Medulla oblongata (tissue), 1 donor: Measurements from ENCODE around the gene TAS2R1.
"Not testable (repeated sequence)": the region's sequence is repeated elsewhere in the genome, so short reads cannot be mapped to it uniquely, and the experiment has no call there.

Source experiments
- DNase-seq: peaks from one replicate; pipeline ENCODE4 v3.0.0-alpha.2; 2015; ENCODE audit errors: extremely low spot score

TAS2R1 gene

GRCh38 chr5:9622971-9623421, 7.2 kb downstream of the TAS2R1 start:
- DNase-seq: no peak

- DNase-seq: no peak
Measured at GRCh38 chr5:9621379-9621903, 8.7 kb downstream of the TAS2R1 start.

- DNase-seq: no peak
Measured at GRCh38 chr5:9619331-9620092, 10.6 kb downstream of the TAS2R1 start.

- no peak for DNase-seq
Measured at GRCh38 chr5:9617739-9618504, 12.2 kb downstream of the TAS2R1 start.

GRCh38 chr5:9617221-9617620, 12.9 kb downstream of the TAS2R1 start:
- no peak for DNase-seq

- no peak for DNase-seq
Measured at GRCh38 chr5:9615331-9615730, 14.8 kb downstream of the TAS2R1 start.

GRCh38 chr5:9613360-9613759, 16.8 kb downstream of the TAS2R1 start:
- DNase-seq: no peak

GRCh38 chr5:9610969-9611368, 19.2 kb downstream of the TAS2R1 start:
- DNase-seq: no peak

GRCh38 chr5:9610364-9610763, 19.8 kb downstream of the TAS2R1 start:
- DNase-seq: no peak

GRCh38 chr5:9608093-9608492, 22.1 kb downstream of the TAS2R1 start:
- no peak for DNase-seq

- no peak for DNase-seq
Measured at GRCh38 chr5:9605041-9605838, 24.9 kb downstream of the TAS2R1 start.

GRCh38 chr5:9604416-9604815, 25.7 kb downstream of the TAS2R1 start:
- no peak for DNase-seq

GRCh38 chr5:9601055-9601739, 29.0 kb downstream of the TAS2R1 start:
- DNase-seq: no peak

GRCh38 chr5:9599391-9599790, 30.8 kb downstream of the TAS2R1 start:
- DNase-seq: no peak

- not testable (repeated sequence) for DNase-seq
Measured at GRCh38 chr5:9598329-9598728, 31.8 kb downstream of the TAS2R1 start.

- DNase-seq: not testable (repeated sequence)
Measured at GRCh38 chr5:9597322-9597721, 32.8 kb downstream of the TAS2R1 start.

- DNase-seq: no peak
Measured at GRCh38 chr5:9596824-9597223, 33.3 kb downstream of the TAS2R1 start.

GRCh38 chr5:9596171-9596780, 33.9 kb downstream of the TAS2R1 start:
- DNase-seq: no peak

GRCh38 chr5:9594913-9595312, 35.2 kb downstream of the TAS2R1 start:
- no peak for DNase-seq

- no peak for DNase-seq
Measured at GRCh38 chr5:9589049-9589835, 40.9 kb downstream of the TAS2R1 start.
